Hepatocyte (in vitro differentiated cells): ENCODE data around the gene OR4C6. TPM values are rescaled to one million over a fixed set of nuclear protein-coding genes. Genes with fewer than 3 reads are reported as not detected.

ENCODE experiments used
- DNase-seq: peaks from one replicate; pipeline ENCODE4 v3.0.0-alpha.2; 2016; ENCODE audit warnings: low spot score
- H2AFZ ChIP-seq: fragments of 200-600 bp; sonication (generic); 2 replicates; pipeline ENCODE4 v1.6.0; 2016; ENCODE audit warnings: antibody characterized with exemption, mild to moderate bottlenecking
- H3K27ac ChIP-seq: fragments of 200-600 bp; sonication (generic); 2 replicates; pipeline ENCODE4 v1.5.1; 2016; ENCODE audit warnings: mild to moderate bottlenecking
- H3K27me3 ChIP-seq: fragments of 200-600 bp; sonication (generic); 2 replicates; pipeline ENCODE4 v1.6.1; 2016
- H3K36me3 ChIP-seq: fragments of 200-600 bp; sonication (generic); replicated peaks from 2 replicates; pipeline ENCODE4 v1.5.1; 2016; ENCODE audit warnings: low read depth; ENCODE audit not compliant: insufficient read depth
- H3K4me1 ChIP-seq: fragments of 200-600 bp; sonication (generic); 2 replicates; pipeline ENCODE4 v1.5.1; 2016; ENCODE audit warnings: mild to moderate bottlenecking, moderate library complexity; ENCODE audit not compliant: insufficient read depth
- H3K4me2 ChIP-seq: fragments of 200-600 bp; sonication (generic); 2 replicates; pipeline ENCODE4 v1.6.0; 2016
- H3K4me3 ChIP-seq: fragments of 200-600 bp; sonication (generic); 2 replicates; pipeline ENCODE4 v1.5.1; 2016; ENCODE audit warnings: mild to moderate bottlenecking
- H3K79me2 ChIP-seq: fragments of 200-600 bp; sonication (generic); 2 replicates; pipeline ENCODE4 v1.6.0; 2017; ENCODE audit warnings: mild to moderate bottlenecking
- H3K9me2 ChIP-seq: fragments of 200-600 bp; sonication (generic); replicated peaks from 2 replicates; pipeline ENCODE4 v1.6.0; 2017; ENCODE audit warnings: mild to moderate bottlenecking; ENCODE audit not compliant: insufficient read depth
- H3K9me3 ChIP-seq: fragments of 200-600 bp; sonication (generic); 2 replicates; pipeline ENCODE4 v1.5.1; 2016; ENCODE audit warnings: low read depth, mild to moderate bottlenecking
- H4K20me1 ChIP-seq: fragments of 200-600 bp; sonication (generic); 2 replicates; pipeline ENCODE4 v1.6.0; 2016; ENCODE audit warnings: mild to moderate bottlenecking; ENCODE audit not compliant: insufficient read depth, poor library complexity, severe bottlenecking
- CTCF ChIP-seq: fragments of 200-600 bp; sonication (generic); IDR thresholded peaks from 2 replicates; pipeline ENCODE4 v1.5.1; 2016; ENCODE audit warnings: antibody characterized with exemption, mild to moderate bottlenecking; ENCODE audit not compliant: poor library complexity
- EZH2 ChIP-seq: fragments of 200-600 bp; sonication (generic); IDR thresholded peaks from 2 replicates; pipeline ENCODE4 v1.6.1; 2016; ENCODE audit warnings: antibody characterized with exemption, mild to moderate bottlenecking, borderline replicate concordance
- EZH2phosphoT487 ChIP-seq: fragments of 200-600 bp; sonication (generic); IDR thresholded peaks from one replicate; pipeline ENCODE4 v1.6.1; 2018; ENCODE audit warnings: antibody characterized with exemption, mild to moderate bottlenecking, low read depth, moderate library complexity; ENCODE audit not compliant: unreplicated experiment, severe bottlenecking
- WGBS: methylation state at CpG from one replicate; pipeline ENCODE4 v1.1.6; 2016; ENCODE audit warnings: low lambda C conversion rate; ENCODE audit errors: missing lambda C conversion rate; 5-methylcytosine and 5-hydroxymethylcytosine counted together
- polyA plus RNA-seq: library from polyadenylated mRNA; unstranded; fragments of >200 nt; fragmentation: Nextera tagmentation; extraction: Ambion mirVana; gene quantifications from 2 replicates; pipeline ENCODE4 v1.2.1, GENCODE V29; 2016
- total RNA-seq: library from RNA; depleted of rRNA; stranded (reverse); fragments of >200 nt; gene quantifications from 2 replicates; pipeline ENCODE4 v1.2.3, GENCODE V29; 2014

The OR4C6 gene
- total and polyA plus RNA-seq, 2 experiments from 2014 or later = not detected

GRCh38 chr11:55669376-55669775 lies 7.4 kb downstream of the OR4C6 start:
- no peaks in the 10 kb centered on the region for H3K9me3 ChIP-seq
- no peak for TF ChIP-seq CTCF
- no peak for TF ChIP-seq EZH2
- no peak for TF ChIP-seq EZH2phosphoT487
- no peaks in the 10 kb centered on the region for H3K9me2 ChIP-seq
- H3K4me3 ChIP-seq = no peak overlapping the region
- H3K4me1 ChIP-seq = no peaks in the 10 kb centered on the region
- H3K36me3 ChIP-seq = no peaks in the 10 kb centered on the region
- H4K20me1 ChIP-seq = no peaks in the 10 kb centered on the region
- no peaks in the 10 kb centered on the region for H3K27me3 ChIP-seq
- 54% methylated on average over 2 of the region's 2 CpGs for WGBS
- H3K4me2 ChIP-seq = no peak overlapping the region
- no peak for DNase-seq
- H3K79me2 ChIP-seq = no peaks in the 10 kb centered on the region
- H2AFZ ChIP-seq = no peak overlapping the region
- H3K27ac ChIP-seq = no peak overlapping the region

GRCh38 chr11:55673860-55674259 lies 11.9 kb downstream of the OR4C6 start:
- WGBS = 54% methylated on average over 5 of the region's 5 CpGs
- no peak for TF ChIP-seq CTCF
- no peak for TF ChIP-seq EZH2phosphoT487
- no peak for TF ChIP-seq EZH2

GRCh38 chr11:55697817-55698216 lies 35.8 kb downstream of the OR4C6 start:
- H3K79me2 ChIP-seq = no peaks in the 10 kb centered on the region
- no peaks in the 10 kb centered on the region for H3K9me2 ChIP-seq
- H3K27me3 ChIP-seq = no peaks in the 10 kb centered on the region
- no peaks in the 10 kb centered on the region for H3K9me3 ChIP-seq
- no peaks in the 10 kb centered on the region for H3K36me3 ChIP-seq
- TF ChIP-seq EZH2 = no peak
- no peak for TF ChIP-seq EZH2phosphoT487
- no peak for TF ChIP-seq CTCF
- H3K4me2 ChIP-seq = no peak overlapping the region
- no peaks in the 10 kb centered on the region for H3K4me1 ChIP-seq
- no peak overlapping the region for H3K27ac ChIP-seq
- H2AFZ ChIP-seq = no peak overlapping the region
- no peaks in the 10 kb centered on the region for H4K20me1 ChIP-seq
- no peak for DNase-seq
- H3K4me3 ChIP-seq = no peak overlapping the region
- 85% methylated on average over 3 of the region's 3 CpGs for WGBS

More at GRCh38 chr11:55673860-55674259, 11.9 kb downstream of the OR4C6 start:
- Histone ChIP-seq H3K9me2 (no peaks in the 10 kb centered on the region), H3K4me1 (no peaks in the 10 kb centered on the region), H3K27me3 (no peaks in the 10 kb centered on the region), H3K27ac (no peak overlapping the region), H3K79me2 (no peaks in the 10 kb centered on the region), H3K4me3 (no peak overlapping the region), H3K9me3 (no peaks in the 10 kb centered on the region), H3K36me3 (no peaks in the 10 kb centered on the region), H4K20me1 (no peaks in the 10 kb centered on the region), H2AFZ (no peak overlapping the region), H3K4me2 (no peak overlapping the region)
- no peak for DNase-seq

- Histone ChIP-seq H3K9me3 (no peaks in the 10 kb centered on the region), H4K20me1 (no peaks in the 10 kb centered on the region), H3K79me2 (no peaks in the 10 kb centered on the region), H3K9me2 (no peaks in the 10 kb centered on the region), H3K36me3 (no peaks in the 10 kb centered on the region), H2AFZ (no peak overlapping the region), H3K4me1 (no peaks in the 10 kb centered on the region), H3K27me3 (no peaks in the 10 kb centered on the region), H3K4me3 (no peak overlapping the region), H3K27ac (no peak overlapping the region), H3K4me2 (no peak overlapping the region)
- WGBS = 80% methylated on average over 4 of the region's 4 CpGs
- TF ChIP-seq CTCF (no peak), EZH2phosphoT487 (no peak), EZH2 (no peak)
- no peak for DNase-seq
Observed at GRCh38 chr11:55701429-55701828, 39.4 kb downstream of the OR4C6 start.
